GM12878 (cell line): ENCODE measurements around the gene FLOT1. TPM values are rescaled to one million over a fixed set of nuclear protein-coding genes. Genes with fewer than 3 reads are reported as not detected.

Source experiments
- BACH1 ChIP-seq: fragments of 450-650 bp; IDR thresholded peaks from 2 replicates; pipeline ENCODE4 v1.6.1; 2017; ENCODE audit warnings: mild to moderate bottlenecking, borderline replicate concordance
- CBX3 ChIP-seq: fragments of 200-600 bp; sonication (generic); IDR thresholded peaks from 2 replicates; pipeline ENCODE4 v1.6.1; 2016; ENCODE audit warnings: low read depth, borderline replicate concordance
- CBX5 ChIP-seq: sonication (generic); IDR thresholded peaks from 2 replicates; pipeline ENCODE4 v1.6.1; 2016; ENCODE audit warnings: low read depth, moderate library complexity, mild to moderate bottlenecking, inconsistent platforms
- HDAC6 ChIP-seq: fragments of 200-600 bp; sonication (generic); IDR thresholded peaks from one replicate; pipeline ENCODE4 v1.8.0; 2017; ENCODE audit warnings: antibody characterized with exemption; ENCODE audit not compliant: unreplicated experiment
- KAT2A ChIP-seq: conservative IDR thresholded peaks from 2 replicates; pipeline ENCODE4 v1.6.1; 2011; ENCODE audit warnings: low read depth, low read length; ENCODE audit not compliant: control insufficient read depth
- KLF5 ChIP-seq: fragments of 450-650 bp; IDR thresholded peaks from 2 replicates; pipeline ENCODE4 v1.6.1; 2014; ENCODE audit warnings: mild to moderate bottlenecking; ENCODE audit not compliant: partially characterized antibody
- MEF2A ChIP-seq: IDR thresholded peaks from 2 replicates; pipeline ENCODE4 v1.6.1; 2011; ENCODE audit warnings: low read depth, mild to moderate bottlenecking, low read length, moderate library complexity; ENCODE audit not compliant: insufficient read depth
- MTA2 ChIP-seq: fragments of 450-650 bp; IDR thresholded peaks from 2 replicates; pipeline ENCODE4 v1.6.1; 2016; ENCODE audit warnings: low read depth, mild to moderate bottlenecking, moderate library complexity
- NR2C1 ChIP-seq: fragments of 450-650 bp; IDR thresholded peaks from 2 replicates; pipeline ENCODE4 v1.6.1; 2017; ENCODE audit warnings: antibody characterized with exemption, mild to moderate bottlenecking, moderate library complexity
- PML ChIP-seq: IDR thresholded peaks from 2 replicates; pipeline ENCODE4 v1.6.1; 2012; ENCODE audit warnings: low read length, inconsistent platforms
- RAD51 ChIP-seq: fragments of 450-650 bp; IDR thresholded peaks from 2 replicates; pipeline ENCODE4 v1.6.1; 2016; ENCODE audit warnings: moderate library complexity, mild to moderate bottlenecking, inconsistent platforms
- RBBP5 ChIP-seq: fragments of 200-600 bp; sonication (generic); conservative IDR thresholded peaks from 2 replicates; pipeline ENCODE4 v1.6.1; 2016
- RUNX3 ChIP-seq: IDR thresholded peaks from 2 replicates; pipeline ENCODE4 v1.6.1; 2012; ENCODE audit warnings: low read length, inconsistent platforms
- SP1 ChIP-seq: IDR thresholded peaks from one replicate; pipeline ENCODE4 v1.6.1; 2011; ENCODE audit warnings: low read depth, low read length
- STAT1 ChIP-seq: fragments of 450-650 bp; conservative IDR thresholded peaks from 2 replicates; pipeline ENCODE4 v1.6.1; 2014; ENCODE audit warnings: antibody characterized with exemption, mild to moderate bottlenecking
- SUPT20H ChIP-seq: IDR thresholded peaks from 2 replicates; pipeline ENCODE4 v1.6.1; 2011; ENCODE audit warnings: low read depth, mild to moderate bottlenecking, low read length, moderate library complexity, borderline replicate concordance; ENCODE audit not compliant: control insufficient read depth
- TARDBP ChIP-seq: IDR thresholded peaks from 2 replicates; pipeline ENCODE4 v1.6.1; 2016; ENCODE audit warnings: borderline replicate concordance
- TCF12 ChIP-seq: IDR thresholded peaks from 2 replicates; pipeline ENCODE4 v1.6.1; 2011; ENCODE audit warnings: low read depth, mild to moderate bottlenecking, low read length
- YY1 ChIP-seq: IDR thresholded peaks from 2 replicates; pipeline ENCODE4 v1.6.1; 2011; ENCODE audit warnings: low read depth, mild to moderate bottlenecking, low read length
- polyA plus RNA-seq, 11 experiments: library from polyadenylated mRNA; depleted of rRNA in 4 of 11; unstranded in 6 of 11; stranded (reverse) in 5 of 11; fragments of >200 nt; fragmentation: Nextera tagmentation in 4 of 11; fragmentation: Illumina TruSeq in 1 of 11; extraction: Ambion mirVana in 4 of 11; extraction: Trizol in 1 of 11; gene quantifications; 1 replicate in 1 of 11; 2 replicates in 10 of 11; pipeline versions ENCODE4 v1.2.1 to v1.2.3, GENCODE V29; 2011 to 2016; ENCODE audit warnings: inconsistent platforms in 2 of 11, missing spikeins in 2 of 11, low read depth in 1 of 11
- total RNA-seq, 4 experiments: library from RNA; depleted of rRNA in 3 of 4; stranded (reverse); fragments of >200 nt in 3 of 4; fragmentation: Illumina TruSeq in 1 of 4; extraction: Trizol in 1 of 4; gene quantifications; 2 replicates each; pipeline versions ENCODE4 v1.2.1 to v1.2.3, GENCODE V29; 2013 to 2021
- TF ChIP-seq, protein P1 (sequence below): fragments of 450-650 bp; IDR thresholded peaks from 2 replicates; pipeline ENCODE4 v1.6.1; 2017; ENCODE audit warnings: mild to moderate bottlenecking
- TF ChIP-seq, protein P2 (sequence below): IDR thresholded peaks from 2 replicates; pipeline ENCODE4 v1.6.1; 2011; ENCODE audit warnings: mild to moderate bottlenecking, low read depth, low read length, moderate library complexity; ENCODE audit not compliant: insufficient replicate concordance
- TF ChIP-seq, protein P3 (sequence below): fragments of 450-650 bp; IDR thresholded peaks from 2 replicates; pipeline ENCODE4 v1.6.1; 2017; ENCODE audit warnings: mild to moderate bottlenecking, moderate library complexity
- TF ChIP-seq, protein P4 (sequence below): fragments of 450-650 bp; IDR thresholded peaks from 2 replicates; pipeline ENCODE4 v1.6.1; 2017; ENCODE audit warnings: mild to moderate bottlenecking, low read depth, inconsistent platforms; ENCODE audit not compliant: poor library complexity, severe bottlenecking

FLOT1 gene
- total and polyA plus RNA-seq, 10 of the 15 experiments (the other 5 are each of a cell fraction or from before 2014, with no cell fraction given) = 12.3 to 153 (median 112) TPM

DNA sequence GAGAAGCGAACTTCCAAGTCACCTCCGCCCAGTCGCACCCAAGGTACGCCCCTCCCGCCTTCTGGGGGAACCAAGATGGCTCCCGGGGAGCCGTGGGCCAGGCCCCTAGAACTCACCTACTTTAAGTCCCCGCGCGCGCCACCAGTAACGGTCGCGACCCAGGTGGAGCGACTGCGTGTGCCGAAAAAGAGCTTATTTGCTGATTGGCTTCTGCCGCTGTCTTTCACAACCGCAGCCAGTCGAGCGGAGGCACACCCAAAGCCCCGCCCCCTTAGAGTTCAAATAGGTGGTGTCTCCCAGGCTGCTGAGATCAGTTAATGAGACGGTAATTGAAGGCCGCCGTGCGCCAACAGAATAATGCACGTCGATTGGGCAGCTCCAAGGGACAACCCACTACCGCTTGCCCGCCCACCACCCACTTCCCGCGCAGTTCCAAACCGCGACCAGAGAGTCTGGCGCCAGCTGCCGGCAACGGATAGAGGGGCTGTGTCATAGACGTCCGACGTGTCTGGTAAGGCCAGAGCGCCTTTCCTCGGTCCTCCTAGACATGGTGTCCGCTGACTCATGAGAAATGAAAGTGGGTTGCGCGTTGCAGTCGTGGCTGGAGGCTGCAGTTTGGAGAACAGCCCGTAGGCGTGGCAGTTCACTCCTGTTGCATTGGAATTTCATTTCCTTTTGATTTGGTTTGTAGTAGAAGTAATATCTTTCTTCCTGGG, 25.2 kb downstream of the FLOT1 start, which contains the start of gene MDC1 (continued):
- TF ChIP-seq, protein P1, sequence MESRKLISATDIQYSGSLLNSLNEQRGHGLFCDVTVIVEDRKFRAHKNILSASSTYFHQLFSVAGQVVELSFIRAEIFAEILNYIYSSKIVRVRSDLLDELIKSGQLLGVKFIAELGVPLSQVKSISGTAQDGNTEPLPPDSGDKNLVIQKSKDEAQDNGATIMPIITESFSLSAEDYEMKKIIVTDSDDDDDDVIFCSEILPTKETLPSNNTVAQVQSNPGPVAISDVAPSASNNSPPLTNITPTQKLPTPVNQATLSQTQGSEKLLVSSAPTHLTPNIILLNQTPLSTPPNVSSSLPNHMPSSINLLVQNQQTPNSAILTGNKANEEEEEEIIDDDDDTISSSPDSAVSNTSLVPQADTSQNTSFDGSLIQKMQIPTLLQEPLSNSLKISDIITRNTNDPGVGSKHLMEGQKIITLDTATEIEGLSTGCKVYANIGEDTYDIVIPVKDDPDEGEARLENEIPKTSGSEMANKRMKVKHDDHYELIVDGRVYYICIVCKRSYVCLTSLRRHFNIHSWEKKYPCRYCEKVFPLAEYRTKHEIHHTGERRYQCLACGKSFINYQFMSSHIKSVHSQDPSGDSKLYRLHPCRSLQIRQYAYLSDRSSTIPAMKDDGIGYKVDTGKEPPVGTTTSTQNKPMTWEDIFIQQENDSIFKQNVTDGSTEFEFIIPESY = no peak
- TF ChIP-seq HDAC6 (no peak), YY1 (peak; percentile 97), KLF5 (peak; percentile 73), PML (no peak), KAT2A (no peak), STAT1 (no peak), RUNX3 (no peak), SP1 (peak; percentile 94), CBX5 (no peak), SUPT20H (no peak), TARDBP (peak; percentile 77; the same call in 1 of the 2 replicates), BACH1 (peak; percentile 88), RBBP5 (no peak), MTA2 (peak; percentile 91), RAD51 (peak; percentile 34; the same call in 1 of the 2 replicates), MEF2A (peak; percentile 73), TCF12 (peak; percentile 99), NR2C1 (peak; percentile 81), CBX3 (no peak)
- TF ChIP-seq, protein P2, sequence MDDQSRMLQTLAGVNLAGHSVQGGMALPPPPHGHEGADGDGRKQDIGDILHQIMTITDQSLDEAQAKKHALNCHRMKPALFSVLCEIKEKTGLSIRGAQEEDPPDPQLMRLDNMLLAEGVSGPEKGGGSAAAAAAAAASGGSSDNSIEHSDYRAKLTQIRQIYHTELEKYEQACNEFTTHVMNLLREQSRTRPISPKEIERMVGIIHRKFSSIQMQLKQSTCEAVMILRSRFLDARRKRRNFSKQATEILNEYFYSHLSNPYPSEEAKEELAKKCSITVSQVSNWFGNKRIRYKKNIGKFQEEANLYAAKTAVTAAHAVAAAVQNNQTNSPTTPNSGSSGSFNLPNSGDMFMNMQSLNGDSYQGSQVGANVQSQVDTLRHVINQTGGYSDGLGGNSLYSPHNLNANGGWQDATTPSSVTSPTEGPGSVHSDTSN = peak; percentile 97
- TF ChIP-seq, protein P3, sequence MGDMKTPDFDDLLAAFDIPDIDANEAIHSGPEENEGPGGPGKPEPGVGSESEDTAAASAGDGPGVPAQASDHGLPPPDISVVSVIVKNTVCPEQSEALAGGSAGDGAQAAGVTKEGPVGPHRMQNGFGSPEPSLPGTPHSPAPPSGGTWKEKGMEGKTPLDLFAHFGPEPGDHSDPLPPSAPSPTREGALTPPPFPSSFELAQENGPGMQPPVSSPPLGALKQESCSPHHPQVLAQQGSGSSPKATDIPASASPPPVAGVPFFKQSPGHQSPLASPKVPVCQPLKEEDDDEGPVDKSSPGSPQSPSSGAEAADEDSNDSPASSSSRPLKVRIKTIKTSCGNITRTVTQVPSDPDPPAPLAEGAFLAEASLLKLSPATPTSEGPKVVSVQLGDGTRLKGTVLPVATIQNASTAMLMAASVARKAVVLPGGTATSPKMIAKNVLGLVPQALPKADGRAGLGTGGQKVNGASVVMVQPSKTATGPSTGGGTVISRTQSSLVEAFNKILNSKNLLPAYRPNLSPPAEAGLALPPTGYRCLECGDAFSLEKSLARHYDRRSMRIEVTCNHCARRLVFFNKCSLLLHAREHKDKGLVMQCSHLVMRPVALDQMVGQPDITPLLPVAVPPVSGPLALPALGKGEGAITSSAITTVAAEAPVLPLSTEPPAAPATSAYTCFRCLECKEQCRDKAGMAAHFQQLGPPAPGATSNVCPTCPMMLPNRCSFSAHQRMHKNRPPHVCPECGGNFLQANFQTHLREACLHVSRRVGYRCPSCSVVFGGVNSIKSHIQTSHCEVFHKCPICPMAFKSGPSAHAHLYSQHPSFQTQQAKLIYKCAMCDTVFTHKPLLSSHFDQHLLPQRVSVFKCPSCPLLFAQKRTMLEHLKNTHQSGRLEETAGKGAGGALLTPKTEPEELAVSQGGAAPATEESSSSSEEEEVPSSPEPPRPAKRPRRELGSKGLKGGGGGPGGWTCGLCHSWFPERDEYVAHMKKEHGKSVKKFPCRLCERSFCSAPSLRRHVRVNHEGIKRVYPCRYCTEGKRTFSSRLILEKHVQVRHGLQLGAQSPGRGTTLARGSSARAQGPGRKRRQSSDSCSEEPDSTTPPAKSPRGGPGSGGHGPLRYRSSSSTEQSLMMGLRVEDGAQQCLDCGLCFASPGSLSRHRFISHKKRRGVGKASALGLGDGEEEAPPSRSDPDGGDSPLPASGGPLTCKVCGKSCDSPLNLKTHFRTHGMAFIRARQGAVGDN = no peak
- TF ChIP-seq, protein P4, sequence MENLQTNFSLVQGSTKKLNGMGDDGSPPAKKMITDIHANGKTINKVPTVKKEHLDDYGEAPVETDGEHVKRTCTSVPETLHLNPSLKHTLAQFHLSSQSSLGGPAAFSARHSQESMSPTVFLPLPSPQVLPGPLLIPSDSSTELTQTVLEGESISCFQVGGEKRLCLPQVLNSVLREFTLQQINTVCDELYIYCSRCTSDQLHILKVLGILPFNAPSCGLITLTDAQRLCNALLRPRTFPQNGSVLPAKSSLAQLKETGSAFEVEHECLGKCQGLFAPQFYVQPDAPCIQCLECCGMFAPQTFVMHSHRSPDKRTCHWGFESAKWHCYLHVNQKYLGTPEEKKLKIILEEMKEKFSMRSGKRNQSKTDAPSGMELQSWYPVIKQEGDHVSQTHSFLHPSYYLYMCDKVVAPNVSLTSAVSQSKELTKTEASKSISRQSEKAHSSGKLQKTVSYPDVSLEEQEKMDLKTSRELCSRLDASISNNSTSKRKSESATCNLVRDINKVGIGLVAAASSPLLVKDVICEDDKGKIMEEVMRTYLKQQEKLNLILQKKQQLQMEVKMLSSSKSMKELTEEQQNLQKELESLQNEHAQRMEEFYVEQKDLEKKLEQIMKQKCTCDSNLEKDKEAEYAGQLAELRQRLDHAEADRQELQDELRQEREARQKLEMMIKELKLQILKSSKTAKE = peak; percentile 93
